ENCODE data around the gene IL16. TPM values are rescaled to one million over a fixed set of nuclear protein-coding genes. Genes with fewer than 3 reads are reported as not detected.

Gene IL16
- total and polyA plus RNA-seq, 2 donors from 2014 or later, result 1.4 to 19.9 TPM

DNA sequence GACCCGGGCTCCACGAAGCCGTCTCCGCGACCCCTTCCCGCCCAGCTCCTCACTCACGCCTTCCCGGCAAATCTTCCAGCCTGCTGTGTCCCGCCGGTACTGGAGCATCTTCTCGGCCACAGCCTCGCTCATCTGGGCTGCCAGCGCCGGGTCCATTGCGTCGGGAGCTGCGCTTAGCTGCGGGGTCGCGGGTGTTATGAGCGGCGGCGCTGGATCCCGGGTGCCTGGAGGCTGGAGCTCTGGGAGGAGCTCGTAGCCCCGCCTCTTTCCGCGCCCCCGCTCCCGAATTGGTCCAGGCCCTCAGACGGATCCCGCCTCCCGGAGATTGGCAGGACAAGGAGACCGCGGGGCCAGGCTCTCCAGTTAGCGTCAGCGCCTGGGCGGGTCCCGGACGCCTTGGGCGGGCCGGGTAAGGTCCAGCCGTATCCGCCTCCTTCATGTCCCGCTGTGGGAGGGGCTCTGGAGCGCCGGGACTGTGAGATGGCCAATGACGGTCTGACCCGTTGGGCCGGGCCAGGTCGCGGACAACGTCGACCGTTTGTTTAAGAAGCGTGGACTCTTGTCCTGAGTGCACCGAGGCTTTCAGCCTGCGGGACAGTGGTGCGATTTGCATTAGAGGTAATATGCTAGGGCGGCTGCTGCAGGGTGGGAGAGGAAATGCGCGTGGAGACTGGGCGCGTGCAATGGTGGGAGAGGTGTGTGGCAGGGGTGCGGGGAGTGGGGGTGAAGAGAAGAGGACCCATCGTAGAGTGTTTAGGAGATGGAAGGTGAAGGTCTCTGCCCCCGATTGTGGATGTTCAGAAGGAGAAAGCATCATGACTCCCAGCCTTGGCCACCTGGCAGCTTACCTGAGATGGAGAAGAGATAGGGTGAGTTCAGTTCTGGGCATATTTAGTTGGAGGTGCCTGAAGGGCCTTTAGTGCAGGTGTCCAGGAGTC is 127.5 kb downstream of the IL16 start, which contains the start of gene STARD5:
Gene STARD5, minus strand, starts transcription at position 198 of the 938 bp plus-strand sequence. Its CDS starts 42 bp downstream, at position 156.
- no peak within 1 kb of the TSS for H3K27ac ChIP-seq (ENCODE audit: low read depth in 2 of 2, low read length in 2 of 2)
- H3K4me1 ChIP-seq (ENCODE audit: control insufficient read depth in 2 of 3, insufficient read depth in 2 of 3, low read depth in 1 of 3, low read length in 3 of 3), result no peaks in the 10 kb centered on the region
- no peaks in the 10 kb centered on the region for H3K9me3 ChIP-seq (ENCODE audit: control insufficient read depth in 2 of 3, insufficient read depth in 1 of 3, low read length in 3 of 3)
- peak; percentile 98 to 99 (median 98) for DNase-seq
- H3K27me3 ChIP-seq (ENCODE audit: control insufficient read depth, insufficient read depth, low read length), result no peaks in the 10 kb centered on the region
- TF ChIP-seq, protein P1, sequence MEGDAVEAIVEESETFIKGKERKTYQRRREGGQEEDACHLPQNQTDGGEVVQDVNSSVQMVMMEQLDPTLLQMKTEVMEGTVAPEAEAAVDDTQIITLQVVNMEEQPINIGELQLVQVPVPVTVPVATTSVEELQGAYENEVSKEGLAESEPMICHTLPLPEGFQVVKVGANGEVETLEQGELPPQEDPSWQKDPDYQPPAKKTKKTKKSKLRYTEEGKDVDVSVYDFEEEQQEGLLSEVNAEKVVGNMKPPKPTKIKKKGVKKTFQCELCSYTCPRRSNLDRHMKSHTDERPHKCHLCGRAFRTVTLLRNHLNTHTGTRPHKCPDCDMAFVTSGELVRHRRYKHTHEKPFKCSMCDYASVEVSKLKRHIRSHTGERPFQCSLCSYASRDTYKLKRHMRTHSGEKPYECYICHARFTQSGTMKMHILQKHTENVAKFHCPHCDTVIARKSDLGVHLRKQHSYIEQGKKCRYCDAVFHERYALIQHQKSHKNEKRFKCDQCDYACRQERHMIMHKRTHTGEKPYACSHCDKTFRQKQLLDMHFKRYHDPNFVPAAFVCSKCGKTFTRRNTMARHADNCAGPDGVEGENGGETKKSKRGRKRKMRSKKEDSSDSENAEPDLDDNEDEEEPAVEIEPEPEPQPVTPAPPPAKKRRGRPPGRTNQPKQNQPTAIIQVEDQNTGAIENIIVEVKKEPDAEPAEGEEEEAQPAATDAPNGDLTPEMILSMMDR (IDR thresholded peaks at IDR 0.05; ENCODE audit: borderline replicate concordance, extremely low read depth, insufficient read depth), result no peak
- peak within 1 kb of the TSS; percentile 58 to 82 (median 76) for H3K4me3 ChIP-seq (ENCODE audit: low read length in 3 of 3)
- FAIRE-seq, result peak; percentile 96
- peak within 1 kb of the TSS; percentile 49 to 82 (median 57) for H3K9ac ChIP-seq (ENCODE audit: low read length in 3 of 3)
- intact Hi-C loops (cut with DNase I), result no loop called here
- H3K36me3 ChIP-seq (ENCODE audit: control insufficient read depth in 2 of 3, insufficient read depth in 3 of 3, low read length in 3 of 3), result no peaks in the 10 kb centered on the region

DNA sequence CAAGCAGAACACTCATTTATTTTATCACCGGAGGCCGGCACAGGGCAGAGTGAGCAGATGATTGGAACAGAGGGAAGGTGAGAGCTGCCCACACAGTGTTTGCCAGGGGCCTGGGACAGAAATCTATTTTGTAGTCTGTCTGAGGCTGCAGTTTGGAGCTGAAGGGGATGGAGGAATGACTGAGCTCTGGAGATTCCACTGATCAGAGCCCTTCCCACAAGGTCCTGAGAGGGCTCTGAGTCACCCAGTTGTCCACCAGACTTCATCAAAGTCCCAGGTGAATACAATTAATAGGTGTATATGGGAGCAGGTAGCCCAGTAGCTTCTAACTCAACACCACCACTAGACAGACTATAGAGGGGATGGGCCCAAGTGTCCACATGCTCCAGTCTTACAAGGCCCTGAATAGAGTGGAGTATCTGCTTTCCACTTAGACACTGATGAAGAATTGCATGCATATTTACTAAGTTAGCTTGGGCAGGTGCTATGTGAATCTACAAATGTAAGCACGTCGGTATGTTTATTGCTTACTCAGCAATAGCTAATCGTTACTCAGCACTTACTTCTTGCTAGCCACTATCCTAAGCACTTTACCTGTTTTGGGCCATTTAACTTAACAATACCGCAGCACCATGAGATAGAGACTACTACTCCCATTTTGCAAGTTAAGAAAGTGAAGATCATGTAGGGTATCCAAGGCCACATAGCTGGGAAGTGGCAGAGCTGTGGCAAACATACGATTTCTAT is 130.0 kb downstream of the IL16 start:
- no peak overlapping the region for H3K9ac ChIP-seq (ENCODE audit: low read length in 3 of 3)
- H3K4me3 ChIP-seq (ENCODE audit: low read length in 3 of 3), result no peak overlapping the region
- intact Hi-C loops (cut with DNase I), result no loop called here
- TF ChIP-seq, protein P1 (IDR thresholded peaks at IDR 0.05; ENCODE audit: borderline replicate concordance, extremely low read depth, insufficient read depth), result no peak
- DNase-seq, result no peak
- no peaks in the 10 kb centered on the region for H3K4me1 ChIP-seq (ENCODE audit: control insufficient read depth in 2 of 3, insufficient read depth in 2 of 3, low read depth in 1 of 3, low read length in 3 of 3)
- H3K27me3 ChIP-seq (ENCODE audit: control insufficient read depth, insufficient read depth, low read length), result no peaks in the 10 kb centered on the region
- H3K9me3 ChIP-seq (ENCODE audit: control insufficient read depth in 2 of 3, insufficient read depth in 1 of 3, low read length in 3 of 3), result no peaks in the 10 kb centered on the region
- FAIRE-seq, result no peak
- H3K27ac ChIP-seq (ENCODE audit: low read depth in 2 of 2, low read length in 2 of 2), result no peak overlapping the region
- no peaks in the 10 kb centered on the region for H3K36me3 ChIP-seq (ENCODE audit: control insufficient read depth in 2 of 3, insufficient read depth in 3 of 3, low read length in 3 of 3)

DNA sequence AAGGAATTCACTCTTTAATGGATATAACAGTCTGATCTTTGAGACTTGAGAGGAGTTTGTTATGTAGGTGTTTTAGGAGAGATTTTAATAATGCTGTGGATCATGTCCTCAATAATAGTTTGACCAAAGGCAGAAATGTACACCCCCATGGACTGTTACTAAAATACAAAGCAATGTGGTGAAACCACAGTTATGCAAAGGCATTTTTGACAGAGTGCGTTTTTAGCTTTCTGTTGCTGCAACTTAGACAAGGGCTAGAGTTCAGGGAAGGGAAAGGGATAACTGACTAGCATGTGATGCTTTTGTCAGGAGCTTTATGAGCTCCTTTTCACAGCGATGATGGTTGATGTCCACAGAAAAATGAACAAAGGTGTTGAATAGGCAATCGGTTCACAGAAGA is 130.8 kb downstream of the IL16 start:
- H3K36me3 ChIP-seq (ENCODE audit: control insufficient read depth in 2 of 3, insufficient read depth in 3 of 3, low read length in 3 of 3), result no peaks in the 10 kb centered on the region
- no peak overlapping the region for H3K27ac ChIP-seq (ENCODE audit: low read depth in 2 of 2, low read length in 2 of 2)
- no peaks in the 10 kb centered on the region for H3K4me1 ChIP-seq (ENCODE audit: control insufficient read depth in 2 of 3, insufficient read depth in 2 of 3, low read depth in 1 of 3, low read length in 3 of 3)
- DNase-seq, result no peak
- H3K9me3 ChIP-seq (ENCODE audit: control insufficient read depth in 2 of 3, insufficient read depth in 1 of 3, low read length in 3 of 3), result no peaks in the 10 kb centered on the region
- H3K4me3 ChIP-seq (ENCODE audit: low read length in 3 of 3), result no peak overlapping the region
- TF ChIP-seq, protein P1 (IDR thresholded peaks at IDR 0.05; ENCODE audit: borderline replicate concordance, extremely low read depth, insufficient read depth), result no peak
- H3K9ac ChIP-seq (ENCODE audit: low read length in 3 of 3), result no peak overlapping the region
- intact Hi-C loops (cut with DNase I), result no loop called here
- H3K27me3 ChIP-seq (ENCODE audit: control insufficient read depth, insufficient read depth, low read length), result no peaks in the 10 kb centered on the region
- FAIRE-seq, result no peak
